Parathyroid adenoma (tissue), 2 donors: ENCODE data around the gene SOX11.

ENCODE experiments used
- H2AFZ ChIP-seq: fragments of 300-600 bp; sonication (generic); one replicate; pipeline ENCODE4 v1.7.0; 2017; ENCODE audit warnings: antibody characterized with exemption, mild to moderate bottlenecking
- H3K27ac ChIP-seq: fragments of 300-600 bp; sonication (generic); one replicate; pipeline ENCODE4 v1.7.0; 2017
- H3K27me3 ChIP-seq: fragments of 300-600 bp; sonication (generic); one replicate; pipeline ENCODE4 v1.7.0; 2017; ENCODE audit warnings: low read length; ENCODE audit not compliant: control insufficient read depth, insufficient read depth
- H3K36me3 ChIP-seq: fragments of 300-600 bp; sonication (generic); one replicate; pipeline ENCODE4 v1.7.0; 2017; ENCODE audit warnings: low read length; ENCODE audit not compliant: control insufficient read depth, insufficient read depth
- H3K4me1 ChIP-seq: fragments of 300-600 bp; sonication (generic); one replicate; pipeline ENCODE4 v1.7.0; 2017; ENCODE audit warnings: control low read depth
- H3K4me2 ChIP-seq: fragments of 300-600 bp; sonication (generic); one replicate; pipeline ENCODE4 v1.7.0; 2017; ENCODE audit warnings: low read length
- H3K4me3 ChIP-seq: fragments of 300-600 bp; sonication (generic); one replicate; pipeline ENCODE4 v1.7.0; 2017; ENCODE audit warnings: low read depth, low read length
- H3K79me2 ChIP-seq: fragments of 300-600 bp; sonication (generic); one replicate; pipeline ENCODE4 v1.7.0; 2017; ENCODE audit warnings: control low read depth
- H3K9ac ChIP-seq: fragments of 300-600 bp; sonication (generic); one replicate; pipeline ENCODE4 v1.7.0; 2017; ENCODE audit warnings: mild to moderate bottlenecking
- H3K9me3 ChIP-seq: fragments of 300-600 bp; sonication (generic); one replicate; pipeline ENCODE4 v1.7.0; 2017; ENCODE audit warnings: low read length; ENCODE audit not compliant: control insufficient read depth
- CTCF ChIP-seq: fragments of 300-600 bp; sonication (generic); IDR thresholded peaks from one replicate; pipeline ENCODE4 v1.7.0; 2017; ENCODE audit warnings: antibody characterized with exemption, mild to moderate bottlenecking
- donor health status: primary hyperparathyroidism.

SOX11 gene

GRCh38 chr2:5685225-5685624, 7.0 kb upstream of the SOX11 start:
- Histone ChIP-seq H3K4me2 (no peak overlapping the region), H3K27me3 (no peaks in the 10 kb centered on the region), H2AFZ (no peak overlapping the region), H3K9me3 (no peaks in the 10 kb centered on the region), H3K27ac (no peak overlapping the region), H3K4me1 (no peaks in the 10 kb centered on the region), H3K36me3 (no peaks in the 10 kb centered on the region), H3K9ac (no peak overlapping the region), H3K79me2 (no peaks in the 10 kb centered on the region), H3K4me3 (no peak overlapping the region)
- no peak for TF ChIP-seq CTCF

DNA sequence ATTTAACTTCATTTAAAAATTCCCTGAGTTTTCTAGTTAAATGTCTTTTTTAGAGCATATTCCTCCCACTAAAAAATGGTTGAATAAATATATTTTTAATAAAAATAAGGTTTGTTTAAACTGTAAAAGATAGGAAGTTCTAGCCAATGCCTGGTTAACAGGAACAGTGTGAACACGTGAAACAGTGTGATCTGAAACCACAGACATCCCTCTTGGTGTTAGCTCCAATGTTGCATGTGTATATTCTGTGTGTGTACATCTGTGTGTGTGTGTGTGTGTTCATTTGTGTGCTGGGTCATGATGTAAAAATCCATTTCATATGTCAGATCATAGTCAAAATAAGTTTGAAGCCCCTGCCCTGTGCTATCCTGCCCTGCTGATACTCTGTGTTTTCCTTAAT, 6.1 kb upstream of the SOX11 start:
- Histone ChIP-seq H3K27ac (no peak overlapping the region), H3K36me3 (no peaks in the 10 kb centered on the region), H3K4me3 (no peak overlapping the region), H2AFZ (no peak overlapping the region), H3K4me2 (no peak overlapping the region), H3K79me2 (no peaks in the 10 kb centered on the region), H3K4me1 (no peaks in the 10 kb centered on the region), H3K27me3 (no peaks in the 10 kb centered on the region), H3K9ac (no peak overlapping the region), H3K9me3 (no peaks in the 10 kb centered on the region)
- no peak for TF ChIP-seq CTCF

- H3K27me3 ChIP-seq: no peaks in the 10 kb centered on the region
- TF ChIP-seq CTCF: no peak
- no peaks in the 10 kb centered on the region for H3K79me2 ChIP-seq
- H3K36me3 ChIP-seq: no peaks in the 10 kb centered on the region
- no peak overlapping the region for H2AFZ ChIP-seq
- H3K4me2 ChIP-seq: no peak overlapping the region
- H3K27ac ChIP-seq: no peak overlapping the region
- no peak overlapping the region for H3K4me3 ChIP-seq
- H3K9ac ChIP-seq: no peak overlapping the region
- no peaks in the 10 kb centered on the region for H3K4me1 ChIP-seq
- H3K9me3 ChIP-seq: no peaks in the 10 kb centered on the region
These were observed 5.6 kb upstream of the SOX11 start for GRCh38 chr2:5686536-5686935.

GRCh38 chr2:5689750-5690149, 2.4 kb upstream of the SOX11 start:
- Histone ChIP-seq H3K4me3 (no peak overlapping the region), H3K4me1 (no peaks in the 10 kb centered on the region), H3K27me3 (peaks cover 8% of the 10 kb centered on the region), H3K27ac (no peak overlapping the region), H3K9ac (no peak overlapping the region), H2AFZ (no peak overlapping the region), H3K4me2 (no peak overlapping the region), H3K9me3 (no peaks in the 10 kb centered on the region), H3K79me2 (no peaks in the 10 kb centered on the region), H3K36me3 (no peaks in the 10 kb centered on the region)
- no peak for TF ChIP-seq CTCF

DNA sequence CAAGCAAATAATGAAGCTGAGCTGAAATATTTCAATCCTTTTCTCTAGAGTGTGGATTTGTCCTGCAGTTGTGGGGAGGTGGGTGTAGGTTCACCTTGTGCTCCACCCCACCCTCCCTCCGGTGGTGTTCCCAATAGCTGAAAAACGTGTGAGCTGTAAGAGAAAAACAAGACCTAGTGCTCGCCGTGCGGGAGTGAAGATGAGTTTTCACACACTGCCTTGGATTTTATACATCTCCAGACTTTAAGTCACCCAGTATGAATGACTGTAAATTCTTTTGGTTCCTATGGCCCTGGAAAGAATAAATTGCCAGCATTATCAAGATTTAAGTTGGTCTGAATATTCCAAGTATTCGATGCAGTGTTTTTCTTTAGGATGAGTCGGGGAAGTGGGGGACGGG, 1.9 kb upstream of the SOX11 start:
- no peaks in the 10 kb centered on the region for H3K36me3 ChIP-seq
- no peaks in the 10 kb centered on the region for H3K79me2 ChIP-seq
- no peak overlapping the region for H2AFZ ChIP-seq
- H3K4me1 ChIP-seq: no peaks in the 10 kb centered on the region
- H3K9ac ChIP-seq: no peak overlapping the region
- H3K27ac ChIP-seq: no peak overlapping the region
- peaks cover 9% of the 10 kb centered on the region for H3K27me3 ChIP-seq
- no peak for TF ChIP-seq CTCF
- no peak overlapping the region for H3K4me3 ChIP-seq
- H3K4me2 ChIP-seq: no peak overlapping the region
- H3K9me3 ChIP-seq: no peaks in the 10 kb centered on the region
